Panc1 (cell line): ENCODE measurements around the gene DIAPH3. TPM values are rescaled to one million over a fixed set of nuclear protein-coding genes. Genes with fewer than 3 reads are reported as not detected.

Experiments
- ATAC-seq: fragments of 200-7000 bp; cut with Tn5 transposase; 2 replicates; pipeline ENCODE4 v1.9.1; 2020; ENCODE audit warnings: mild to moderate bottlenecking, moderate library complexity
- BruUV-seq: library from RNA; stranded (reverse); fragments of 400-500 nt; replicated peaks from 2 replicates; lab custom pipeline; 2021; lab: Mats Ljungman, UMichigan
- CTCF ChIA-PET: fragments of 300-600 bp; sonication (Branson Sonifier 250); formaldehyde crosslinking; loops from one replicate; lab custom pipeline; 2022; ENCODE audit warnings: antibody characterized with exemption; lab: Charles Lee
- POLR2A ChIA-PET: fragments of 300-600 bp; sonication (Branson Sonifier 250); formaldehyde crosslinking; loops from one replicate; lab custom pipeline; 2022; ENCODE audit warnings: antibody characterized with exemption; lab: Charles Lee
- DNase-seq: peaks from one replicate; pipeline ENCODE4 v3.0.0-alpha.2; 2010; ENCODE audit warnings: low read depth, low spot score
- H3K27ac ChIP-seq: 2 replicates; pipeline ENCODE4 v1.5.1; 2011; ENCODE audit warnings: mild to moderate bottlenecking, low read length, inconsistent platforms
- H3K27me3 ChIP-seq: fragments of 200-500 bp; sonication (Bioruptor generic); 2 replicates; pipeline ENCODE4 v1.6.0; 2014; ENCODE audit warnings: low read length, inconsistent platforms; ENCODE audit not compliant: control insufficient read depth, insufficient read depth
- H3K36me3 ChIP-seq: fragments of 200-500 bp; sonication (Bioruptor generic); 2 replicates; pipeline ENCODE4 v1.5.1; 2014; ENCODE audit warnings: inconsistent platforms, mild to moderate bottlenecking, low read length, moderate library complexity; ENCODE audit not compliant: control insufficient read depth, insufficient read depth
- H3K4me1 ChIP-seq: 2 replicates; pipeline ENCODE4 v1.5.1; 2011; ENCODE audit warnings: inconsistent platforms, mild to moderate bottlenecking, low read length, moderate library complexity; ENCODE audit not compliant: control insufficient read depth, insufficient read depth
- H3K4me3 ChIP-seq, 2 experiments: 2 replicates each; pipeline ENCODE4 v1.5.1; 2011 to 2012; ENCODE audit warnings: low read depth in 2 of 2, low read length in 2 of 2, mild to moderate bottlenecking in 2 of 2, inconsistent platforms in 1 of 2, moderate library complexity in 1 of 2
- H3K9me3 ChIP-seq: fragments of 200-500 bp; sonication (Bioruptor generic); 2 replicates; pipeline ENCODE4 v1.5.1; 2014; ENCODE audit warnings: low read depth, mild to moderate bottlenecking, inconsistent platforms, low read length, moderate library complexity; ENCODE audit not compliant: control insufficient read depth, insufficient read depth
- POLR2AphosphoS5 ChIP-seq: IDR thresholded peaks from 2 replicates; pipeline ENCODE4 v1.6.1; 2012; ENCODE audit warnings: mild to moderate bottlenecking, low read depth, low read length, moderate library complexity
- SIN3A ChIP-seq: IDR thresholded peaks from 2 replicates; pipeline ENCODE4 v1.6.1; 2012; ENCODE audit warnings: low read depth, mild to moderate bottlenecking, low read length, moderate library complexity, borderline replicate concordance; ENCODE audit not compliant: insufficient read depth
- TCF7L2 ChIP-seq: IDR thresholded peaks from 2 replicates; pipeline ENCODE4 v1.6.1; 2011; ENCODE audit warnings: mild to moderate bottlenecking, low read depth, low read length, inconsistent platforms
- in situ Hi-C: cut with HindIII; loops from 2 replicates; pipeline ENCODE4 v1.10.0; 2016; ENCODE audit warnings: low sequenced_read_pairs, low pct_unique_long_range_greater_than_20kb
- intact Hi-C: fragments of 100-400 bp; cut with micrococcal nuclease; formaldehyde crosslinking; loops from one replicate; pipeline ENCODE4 v1.10.0; 2022; ENCODE audit not compliant: unreplicated experiment
- total RNA-seq: library from RNA; stranded (reverse); gene quantifications from one replicate; pipeline ENCODE4 v1.2.1, GENCODE V29; 2021; ENCODE audit not compliant: unreplicated experiment
- TF ChIP-seq, protein P1 (sequence below), 2 experiments: IDR thresholded peaks; 2 replicates each; pipeline ENCODE4 v1.6.1; 2011 to 2012; ENCODE audit warnings: low read depth in 2 of 2, control low read depth in 1 of 2, low read length in 1 of 2, mild to moderate bottlenecking in 1 of 2, moderate library complexity in 1 of 2; ENCODE audit not compliant: insufficient read depth in 1 of 2
- TF ChIP-seq, protein P2 (sequence below): fragments of 450-650 bp; IDR thresholded peaks from 2 replicates; pipeline ENCODE4 v1.5.1; 2017; ENCODE audit warnings: mild to moderate bottlenecking

DIAPH3 gene
- total RNA-seq, 1 experiment from 2014 or later = 15.4 TPM

DNA sequence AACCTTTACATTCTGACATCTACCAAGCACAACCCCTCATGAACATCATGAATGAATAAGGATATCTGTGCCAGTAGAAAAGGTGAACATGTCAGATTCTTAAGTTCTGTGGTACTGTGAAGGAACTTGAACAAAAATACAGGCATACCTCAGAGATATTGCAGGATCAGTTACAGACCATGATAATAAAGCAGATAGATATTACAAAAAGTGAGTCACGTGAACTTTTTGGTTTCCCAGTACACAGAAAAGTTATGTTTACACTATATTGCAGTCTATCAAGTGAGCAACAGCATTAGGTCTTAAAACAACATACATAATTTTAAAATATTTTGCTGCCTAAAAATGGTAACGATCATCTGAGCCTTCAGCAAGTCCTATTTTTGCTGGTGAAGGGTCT is 101.2 kb downstream of the DIAPH3 start:
- CTCF ChIA-PET = no interaction called here
- intact Hi-C loops = no loop called here
- ATAC-seq (no peak), DNase-seq (no peak)
- Histone ChIP-seq H3K9me3 (no peaks in the 10 kb centered on the region), H3K36me3 (no peaks in the 10 kb centered on the region), H3K27ac (no peak overlapping the region), H3K27me3 (no peaks in the 10 kb centered on the region), H3K4me3 (no peak overlapping the region), H3K4me1 (no peaks in the 10 kb centered on the region)
- in situ Hi-C loops = no loop called here
- no TSS peak for BruUV-seq
- POLR2A ChIA-PET = no interaction called here
- TF ChIP-seq TCF7L2 = no peak
- TF ChIP-seq, protein P1, sequence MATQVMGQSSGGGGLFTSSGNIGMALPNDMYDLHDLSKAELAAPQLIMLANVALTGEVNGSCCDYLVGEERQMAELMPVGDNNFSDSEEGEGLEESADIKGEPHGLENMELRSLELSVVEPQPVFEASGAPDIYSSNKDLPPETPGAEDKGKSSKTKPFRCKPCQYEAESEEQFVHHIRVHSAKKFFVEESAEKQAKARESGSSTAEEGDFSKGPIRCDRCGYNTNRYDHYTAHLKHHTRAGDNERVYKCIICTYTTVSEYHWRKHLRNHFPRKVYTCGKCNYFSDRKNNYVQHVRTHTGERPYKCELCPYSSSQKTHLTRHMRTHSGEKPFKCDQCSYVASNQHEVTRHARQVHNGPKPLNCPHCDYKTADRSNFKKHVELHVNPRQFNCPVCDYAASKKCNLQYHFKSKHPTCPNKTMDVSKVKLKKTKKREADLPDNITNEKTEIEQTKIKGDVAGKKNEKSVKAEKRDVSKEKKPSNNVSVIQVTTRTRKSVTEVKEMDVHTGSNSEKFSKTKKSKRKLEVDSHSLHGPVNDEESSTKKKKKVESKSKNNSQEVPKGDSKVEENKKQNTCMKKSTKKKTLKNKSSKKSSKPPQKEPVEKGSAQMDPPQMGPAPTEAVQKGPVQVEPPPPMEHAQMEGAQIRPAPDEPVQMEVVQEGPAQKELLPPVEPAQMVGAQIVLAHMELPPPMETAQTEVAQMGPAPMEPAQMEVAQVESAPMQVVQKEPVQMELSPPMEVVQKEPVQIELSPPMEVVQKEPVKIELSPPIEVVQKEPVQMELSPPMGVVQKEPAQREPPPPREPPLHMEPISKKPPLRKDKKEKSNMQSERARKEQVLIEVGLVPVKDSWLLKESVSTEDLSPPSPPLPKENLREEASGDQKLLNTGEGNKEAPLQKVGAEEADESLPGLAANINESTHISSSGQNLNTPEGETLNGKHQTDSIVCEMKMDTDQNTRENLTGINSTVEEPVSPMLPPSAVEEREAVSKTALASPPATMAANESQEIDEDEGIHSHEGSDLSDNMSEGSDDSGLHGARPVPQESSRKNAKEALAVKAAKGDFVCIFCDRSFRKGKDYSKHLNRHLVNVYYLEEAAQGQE (IDR thresholded peaks at IDR 0.05; ENCODE audit: insufficient read depth in 1 of 2, low read depth in 2 of 2, low read length in 1 of 2) = no peak
- TF ChIP-seq, protein P2, sequence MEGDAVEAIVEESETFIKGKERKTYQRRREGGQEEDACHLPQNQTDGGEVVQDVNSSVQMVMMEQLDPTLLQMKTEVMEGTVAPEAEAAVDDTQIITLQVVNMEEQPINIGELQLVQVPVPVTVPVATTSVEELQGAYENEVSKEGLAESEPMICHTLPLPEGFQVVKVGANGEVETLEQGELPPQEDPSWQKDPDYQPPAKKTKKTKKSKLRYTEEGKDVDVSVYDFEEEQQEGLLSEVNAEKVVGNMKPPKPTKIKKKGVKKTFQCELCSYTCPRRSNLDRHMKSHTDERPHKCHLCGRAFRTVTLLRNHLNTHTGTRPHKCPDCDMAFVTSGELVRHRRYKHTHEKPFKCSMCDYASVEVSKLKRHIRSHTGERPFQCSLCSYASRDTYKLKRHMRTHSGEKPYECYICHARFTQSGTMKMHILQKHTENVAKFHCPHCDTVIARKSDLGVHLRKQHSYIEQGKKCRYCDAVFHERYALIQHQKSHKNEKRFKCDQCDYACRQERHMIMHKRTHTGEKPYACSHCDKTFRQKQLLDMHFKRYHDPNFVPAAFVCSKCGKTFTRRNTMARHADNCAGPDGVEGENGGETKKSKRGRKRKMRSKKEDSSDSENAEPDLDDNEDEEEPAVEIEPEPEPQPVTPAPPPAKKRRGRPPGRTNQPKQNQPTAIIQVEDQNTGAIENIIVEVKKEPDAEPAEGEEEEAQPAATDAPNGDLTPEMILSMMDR = no peak

DNA sequence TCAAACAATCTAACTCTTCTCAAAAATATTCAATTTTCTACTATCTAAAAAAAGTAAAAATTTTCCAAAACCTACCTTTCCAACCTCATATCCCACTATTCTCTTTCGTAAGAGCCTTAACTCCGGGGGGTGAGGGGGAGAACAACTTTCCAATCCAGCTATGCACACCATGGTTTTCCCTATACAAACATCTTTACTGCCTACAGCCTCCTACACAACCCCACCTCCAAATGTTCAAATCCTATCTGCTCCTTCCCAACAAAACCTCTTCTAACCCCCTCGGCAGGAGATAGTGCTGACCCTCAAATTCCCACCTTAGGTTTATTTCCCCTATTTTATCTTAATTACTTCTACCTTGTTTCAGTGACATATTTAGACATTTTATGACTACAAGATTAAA is 102.0 kb downstream of the DIAPH3 start:
- TF ChIP-seq TCF7L2 (no peak), SIN3A (no peak), POLR2AphosphoS5 (no peak)
- TF ChIP-seq, protein P2 = no peak
- TF ChIP-seq, protein P1 (IDR thresholded peaks at IDR 0.05; ENCODE audit: insufficient read depth in 1 of 2, low read depth in 2 of 2, low read length in 1 of 2) = no peak
- no peaks in the 10 kb centered on the region for H3K27me3 ChIP-seq
- H3K9me3 ChIP-seq = no peaks in the 10 kb centered on the region
- CTCF ChIA-PET = no interaction called here
- POLR2A ChIA-PET = no interaction called here
- in situ Hi-C loops (no loop called here), intact Hi-C loops (no loop called here)
- no TSS peak for BruUV-seq
- no peaks in the 10 kb centered on the region for H3K36me3 ChIP-seq
- H3K4me3 ChIP-seq = no peak overlapping the region
- ATAC-seq (no peak), DNase-seq (no peak)
- H3K27ac ChIP-seq = no peak overlapping the region
- H3K4me1 ChIP-seq = no peaks in the 10 kb centered on the region
